ENCODE measurements around the gene SLC6A3.

Gene SLC6A3

DNA sequence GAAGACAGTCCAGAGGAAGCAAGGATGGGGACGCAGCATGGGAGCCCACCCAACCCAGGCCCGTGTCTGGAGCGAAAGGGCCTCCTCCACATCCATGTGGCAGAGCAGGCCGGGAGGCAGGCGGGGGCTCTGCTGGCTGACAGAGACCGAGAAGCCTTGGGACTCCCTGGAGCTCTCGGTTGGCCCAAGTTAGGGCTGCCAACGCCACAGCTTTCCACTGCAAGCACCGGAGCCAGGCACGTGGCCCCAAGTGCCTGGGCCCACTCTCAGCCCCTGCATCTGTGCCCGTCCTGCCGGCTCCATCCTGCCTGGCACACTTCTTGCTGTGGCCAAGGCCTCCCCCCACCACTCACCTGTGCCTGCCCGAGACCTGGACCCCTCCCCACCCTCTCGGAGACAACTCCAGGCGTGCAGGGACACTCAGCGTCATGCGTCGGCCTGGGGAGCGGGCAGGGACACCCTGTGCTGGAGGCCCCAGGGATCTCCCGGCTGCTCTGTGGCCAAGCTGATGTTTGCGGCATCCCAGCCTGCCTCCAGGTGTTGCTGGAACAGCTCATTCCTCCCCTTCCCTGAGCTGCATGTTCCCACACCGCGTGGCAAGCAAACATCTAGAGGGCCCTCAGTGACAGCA, 31.5 kb downstream of the SLC6A3 start:
- TF ChIP-seq, protein P1, sequence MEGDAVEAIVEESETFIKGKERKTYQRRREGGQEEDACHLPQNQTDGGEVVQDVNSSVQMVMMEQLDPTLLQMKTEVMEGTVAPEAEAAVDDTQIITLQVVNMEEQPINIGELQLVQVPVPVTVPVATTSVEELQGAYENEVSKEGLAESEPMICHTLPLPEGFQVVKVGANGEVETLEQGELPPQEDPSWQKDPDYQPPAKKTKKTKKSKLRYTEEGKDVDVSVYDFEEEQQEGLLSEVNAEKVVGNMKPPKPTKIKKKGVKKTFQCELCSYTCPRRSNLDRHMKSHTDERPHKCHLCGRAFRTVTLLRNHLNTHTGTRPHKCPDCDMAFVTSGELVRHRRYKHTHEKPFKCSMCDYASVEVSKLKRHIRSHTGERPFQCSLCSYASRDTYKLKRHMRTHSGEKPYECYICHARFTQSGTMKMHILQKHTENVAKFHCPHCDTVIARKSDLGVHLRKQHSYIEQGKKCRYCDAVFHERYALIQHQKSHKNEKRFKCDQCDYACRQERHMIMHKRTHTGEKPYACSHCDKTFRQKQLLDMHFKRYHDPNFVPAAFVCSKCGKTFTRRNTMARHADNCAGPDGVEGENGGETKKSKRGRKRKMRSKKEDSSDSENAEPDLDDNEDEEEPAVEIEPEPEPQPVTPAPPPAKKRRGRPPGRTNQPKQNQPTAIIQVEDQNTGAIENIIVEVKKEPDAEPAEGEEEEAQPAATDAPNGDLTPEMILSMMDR (IDR thresholded peaks at IDR 0.05; ENCODE audit: insufficient read depth, missing control alignments): no peak

DNA sequence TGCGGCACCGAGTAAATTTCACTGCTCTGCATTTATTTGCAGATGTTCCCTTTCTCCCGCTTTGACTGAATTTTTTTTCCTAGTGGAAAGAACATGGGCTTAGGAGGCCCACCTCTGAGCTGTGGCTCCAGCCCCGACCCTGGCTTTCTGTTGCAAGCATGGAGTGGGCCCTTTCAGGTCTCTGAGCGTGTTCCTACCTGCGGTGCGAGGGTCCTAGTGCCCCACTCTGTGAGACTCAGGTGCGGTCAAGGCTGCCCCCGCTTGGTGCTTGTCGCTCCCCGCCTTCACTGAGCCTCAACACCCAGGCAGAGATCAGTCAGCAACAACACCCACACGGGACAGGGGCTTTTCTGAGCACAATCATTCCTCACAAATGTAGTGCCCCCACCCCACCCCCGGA, 32.0 kb downstream of the SLC6A3 start:
- FAIRE-seq (no peak), DNase-seq (ENCODE audit: insufficient read length, low spot score) (no peak)
- TF ChIP-seq, protein P1 (IDR thresholded peaks at IDR 0.05; ENCODE audit: insufficient read depth, missing control alignments): no peak

More for the DNA sequence above, 31.5 kb downstream of the SLC6A3 start:
- DNase-seq (ENCODE audit: insufficient read length, low spot score) (no peak), FAIRE-seq (no peak)

- FAIRE-seq (no peak), DNase-seq (ENCODE audit: insufficient read length, low spot score) (no peak)
- TF ChIP-seq, protein P1 (IDR thresholded peaks at IDR 0.05; ENCODE audit: insufficient read depth, missing control alignments): no peak
Observed at GRCh38 chr5:1412621-1413020, 32.6 kb downstream of the SLC6A3 start.

DNA sequence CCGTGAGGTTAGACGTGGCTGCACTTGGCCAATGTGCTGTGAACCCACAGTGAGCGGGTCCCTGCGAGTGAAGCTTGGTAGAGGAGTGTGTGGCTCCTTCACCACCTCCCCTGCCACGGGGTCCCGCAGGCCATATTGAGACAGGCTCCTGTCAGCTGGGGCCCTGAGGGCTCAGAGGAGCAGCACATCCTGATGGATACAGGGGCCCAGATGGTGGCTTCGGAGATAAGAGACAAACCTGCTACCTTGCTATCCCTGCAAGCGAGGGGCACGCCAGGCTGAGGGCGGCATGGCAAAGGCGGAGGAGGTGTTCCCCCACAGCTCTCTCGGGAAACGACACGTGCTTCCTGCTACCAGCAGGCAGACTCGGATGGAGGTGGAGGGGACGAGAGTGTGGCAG, 33.1 kb downstream of the SLC6A3 start:
- no peak for FAIRE-seq
- DNase-seq (ENCODE audit: insufficient read length, low spot score): no peak
- TF ChIP-seq, protein P1 (IDR thresholded peaks at IDR 0.05; ENCODE audit: insufficient read depth, missing control alignments): no peak

DNA sequence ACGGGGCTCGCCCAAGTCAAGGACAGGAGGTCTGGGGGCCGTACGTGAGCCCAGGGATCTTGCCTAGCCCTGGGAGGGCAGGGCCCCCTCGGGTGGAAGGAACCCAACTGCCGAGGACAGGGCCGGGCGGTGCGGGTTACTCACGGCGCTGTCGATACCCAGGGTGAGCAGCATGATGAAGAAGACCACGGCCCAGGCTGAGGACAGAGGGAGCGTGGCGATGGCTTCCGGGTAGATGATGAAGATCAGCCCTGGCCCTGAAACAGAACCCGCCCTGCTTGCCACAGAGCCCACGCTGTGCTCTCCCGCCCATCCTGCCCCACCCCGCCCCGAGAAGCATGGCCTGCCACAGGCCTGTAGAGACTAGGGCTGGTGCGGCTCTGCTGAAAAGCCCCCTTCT, 34.1 kb downstream of the SLC6A3 start:
- FAIRE-seq (no peak), DNase-seq (ENCODE audit: insufficient read length, low spot score) (no peak)
- TF ChIP-seq, protein P1 (IDR thresholded peaks at IDR 0.05; ENCODE audit: insufficient read depth, missing control alignments): no peak

GRCh38 chr5:1410156-1411014, 34.9 kb downstream of the SLC6A3 start:
- FAIRE-seq (no peak), DNase-seq (ENCODE audit: insufficient read length, low spot score) (no peak)
- TF ChIP-seq, protein P1 (IDR thresholded peaks at IDR 0.05; ENCODE audit: insufficient read depth, missing control alignments): no peak

All from D721Med (cell line).